Measurements from ENCODE around the gene EPAS1. TPM values are rescaled to one million over a fixed set of nuclear protein-coding genes. Genes with fewer than 3 reads are reported as not detected.

EPAS1 gene
- total and polyA plus RNA-seq, 9 of the 15 experiments (the other 6 are each of a cell fraction or from before 2014, with no cell fraction given): 0.25 to 11.2 (median 4.1) TPM

GRCh38 chr2:46303822-46304221 lies 6.6 kb downstream of the EPAS1 start:
- ChIA-PET POLR2A (interaction anchor here (0.6 to 2.2 kb wide), 4 partner anchors 9 to 150 kb away, joined by 3 to 7 read pairs (median 4); no protein-coding TSS in a partner anchor), CTCF (ENCODE audit: low intra/inter-chr PET ratio) (no interaction called here)
- ATAC-seq (no peak), DNase-seq (ENCODE audit: extremely low read depth in 1 of 4, low spot score in 3 of 4) (no peak), FAIRE-seq (no peak)
- H4K20me1 ChIP-seq (replicated peaks; ENCODE audit: control insufficient read depth, insufficient read depth, low read length): peaks cover 4% of the 10 kb centered on the region; the same call in 1 of the 2 replicates
- BruUV-seq (replicated peaks): no TSS peak
- peaks cover 4% of the 10 kb centered on the region for H3K9me1 ChIP-seq (ENCODE audit: control insufficient read depth, insufficient read depth, low read length)
- H3K27ac ChIP-seq (ENCODE audit: extremely low read depth, low read depth, low read length): no peak overlapping the region
- no peak overlapping the region for H3K9ac ChIP-seq (ENCODE audit: insufficient read depth in 1 of 2, low read depth in 2 of 2, low read length in 2 of 2)
- H3K4me3 ChIP-seq: no peak overlapping the region
- no peaks in the 10 kb centered on the region for H3K36me3 ChIP-seq (ENCODE audit: control insufficient read depth, insufficient read depth, low read length)
- in situ Hi-C loops (cut with MboI): no loop called here
- 96% methylated on average over 5 of the region's 5 CpGs for WGBS (ENCODE audit: insufficient coverage, low coverage, missing lambda C conversion rate)
- peaks cover 0 to 10% of the 10 kb centered on the region in 2 experiments; a peak in 1 of 5 replicates for H3K27me3 ChIP-seq (ENCODE audit: control insufficient read depth in 2 of 2, insufficient read depth in 2 of 2, low read length in 2 of 2)
- TF ChIP-seq ZC3H11A (IDR thresholded peaks at IDR 0.05; ENCODE audit: low read depth, low read length): no peak
- no peak for TF ChIP-seq ZBTB11 (CRISPR knock-in tag; IDR thresholded peaks at IDR 0.05)
- TF ChIP-seq TBP (optimal IDR thresholded peaks at IDR 0.05; ENCODE audit: low read depth, low read length): no peak
- no peak for TF ChIP-seq KAT8 (IDR thresholded peaks at IDR 0.05; ENCODE audit: low read depth)
- TF ChIP-seq RBM15 (IDR thresholded peaks at IDR 0.05; ENCODE audit: insufficient read depth, low read length): no peak
- TF ChIP-seq CREB1 (IDR thresholded peaks at IDR 0.05): no peak
- TF ChIP-seq CREB1 (CRISPR knock-in tag; IDR thresholded peaks at IDR 0.05): no peak
- TF ChIP-seq ZNF24 (IDR thresholded peaks at IDR 0.05): no peak
- TF ChIP-seq, protein P1, sequence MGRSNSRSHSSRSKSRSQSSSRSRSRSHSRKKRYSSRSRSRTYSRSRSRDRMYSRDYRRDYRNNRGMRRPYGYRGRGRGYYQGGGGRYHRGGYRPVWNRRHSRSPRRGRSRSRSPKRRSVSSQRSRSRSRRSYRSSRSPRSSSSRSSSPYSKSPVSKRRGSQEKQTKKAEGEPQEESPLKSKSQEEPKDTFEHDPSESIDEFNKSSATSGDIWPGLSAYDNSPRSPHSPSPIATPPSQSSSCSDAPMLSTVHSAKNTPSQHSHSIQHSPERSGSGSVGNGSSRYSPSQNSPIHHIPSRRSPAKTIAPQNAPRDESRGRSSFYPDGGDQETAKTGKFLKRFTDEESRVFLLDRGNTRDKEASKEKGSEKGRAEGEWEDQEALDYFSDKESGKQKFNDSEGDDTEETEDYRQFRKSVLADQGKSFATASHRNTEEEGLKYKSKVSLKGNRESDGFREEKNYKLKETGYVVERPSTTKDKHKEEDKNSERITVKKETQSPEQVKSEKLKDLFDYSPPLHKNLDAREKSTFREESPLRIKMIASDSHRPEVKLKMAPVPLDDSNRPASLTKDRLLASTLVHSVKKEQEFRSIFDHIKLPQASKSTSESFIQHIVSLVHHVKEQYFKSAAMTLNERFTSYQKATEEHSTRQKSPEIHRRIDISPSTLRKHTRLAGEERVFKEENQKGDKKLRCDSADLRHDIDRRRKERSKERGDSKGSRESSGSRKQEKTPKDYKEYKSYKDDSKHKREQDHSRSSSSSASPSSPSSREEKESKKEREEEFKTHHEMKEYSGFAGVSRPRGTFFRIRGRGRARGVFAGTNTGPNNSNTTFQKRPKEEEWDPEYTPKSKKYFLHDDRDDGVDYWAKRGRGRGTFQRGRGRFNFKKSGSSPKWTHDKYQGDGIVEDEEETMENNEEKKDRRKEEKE (IDR thresholded peaks at IDR 0.05; ENCODE audit: borderline replicate concordance in 1 of 2, control insufficient read depth in 1 of 2, low read depth in 2 of 2, low read length in 1 of 2): no peak
- no peak for TF ChIP-seq CHCHD3 (CRISPR knock-in tag; IDR thresholded peaks at IDR 0.05)
- H2AFZ ChIP-seq (ENCODE audit: low read depth, low read length): no peak overlapping the region
- H3K4me1 ChIP-seq (replicated peaks in 1 of 2; ENCODE audit: control insufficient read depth in 2 of 2, insufficient read depth in 2 of 2, low read length in 2 of 2): peaks cover 19 to 20% of the 10 kb centered on the region in 2 experiments; a peak in 3 of 5 replicates
- no peaks in the 10 kb centered on the region for H3K9me3 ChIP-seq (replicated peaks; ENCODE audit: control insufficient read depth, insufficient read depth, low read depth, low read length)
- H3K79me2 ChIP-seq (ENCODE audit: control insufficient read depth, insufficient read depth, low read length): no peaks in the 10 kb centered on the region; the same call in 2 of the 3 replicates
- no peak overlapping the region for H3K4me2 ChIP-seq (ENCODE audit: insufficient read depth, low read length)
- intact Hi-C loops (cut with micrococcal nuclease): no loop called here
